IMR-90 (cell line): ENCODE results near the gene ANKRD22. TPM values are rescaled to one million over a fixed set of nuclear protein-coding genes. Genes with fewer than 3 reads are reported as not detected.

Experiments used
- ATAC-seq: fragments of 200-7000 bp; cut with Tn5 transposase; 2 replicates; pipeline ENCODE4 v1.9.1; 2020; ENCODE audit warnings: low read depth, mild to moderate bottlenecking, moderate library complexity
- BruUV-seq: library from RNA; stranded (reverse); fragments of 400-500 nt; replicated peaks from 2 replicates; lab custom pipeline; 2021; lab: Mats Ljungman, UMichigan
- CTCF ChIA-PET: fragments of 300-600 bp; formaldehyde crosslinking; extraction: SDS; loops from one replicate; lab custom pipeline; 2021; ENCODE audit warnings: antibody characterized with exemption; lab: Yijun Ruan, JAX
- POLR2A ChIA-PET: fragments of 300-600 bp; sonication (Branson Sonifier 250); formaldehyde crosslinking; loops from one replicate; lab custom pipeline; 2022; ENCODE audit warnings: antibody characterized with exemption; ENCODE audit not compliant: unreplicated experiment; lab: Charles Lee
- DNase-seq: peaks from one replicate; pipeline ENCODE4 v3.0.0; 2013
- H2AFZ ChIP-seq: replicated peaks from 2 replicates; pipeline ENCODE3; 2013; ENCODE audit warnings: low read length, mild to moderate bottlenecking; ENCODE audit not compliant: poor library complexity
- H2AK5ac ChIP-seq: 2 replicates; pipeline ENCODE4 v1.6.1; 2013; ENCODE audit warnings: low read depth, low read length, inconsistent platforms
- H2AK9ac ChIP-seq: replicated peaks from 2 replicates; pipeline ENCODE3; 2013; ENCODE audit warnings: mild to moderate bottlenecking, low read depth, low read length, moderate library complexity; ENCODE audit not compliant: poor library complexity
- H2BK120ac ChIP-seq: 2 replicates; pipeline ENCODE4 v1.6.1; 2013; ENCODE audit warnings: low read depth, low read length, inconsistent platforms
- H2BK15ac ChIP-seq: 3 replicates; pipeline ENCODE4 v1.6.1; 2013; ENCODE audit warnings: low read depth, low read length, inconsistent platforms
- H2BK20ac ChIP-seq: 2 replicates; pipeline ENCODE4 v1.6.1; 2013; ENCODE audit warnings: low read depth, mild to moderate bottlenecking, inconsistent platforms, low read length, moderate library complexity
- H2BK5ac ChIP-seq: 2 replicates; pipeline ENCODE4 v1.6.1; 2013; ENCODE audit warnings: mild to moderate bottlenecking, low read depth, low read length, inconsistent platforms; ENCODE audit not compliant: poor library complexity, severe bottlenecking
- H3K14ac ChIP-seq: replicated peaks from 2 replicates; pipeline ENCODE4 v1.6.1; 2013; ENCODE audit warnings: low read depth, low read length, inconsistent platforms
- H3K18ac ChIP-seq: 2 replicates; pipeline ENCODE4 v1.6.1; 2013; ENCODE audit warnings: low read depth, low read length, control low read depth
- H3K23ac ChIP-seq: 2 replicates; pipeline ENCODE4 v1.6.1; 2013; ENCODE audit warnings: low read depth, low read length, inconsistent platforms
- H3K27ac ChIP-seq: 2 replicates; pipeline ENCODE4 v1.5.1; 2013; ENCODE audit warnings: mild to moderate bottlenecking, control low read depth, low read length; ENCODE audit not compliant: insufficient read depth
- H3K27me3 ChIP-seq: 2 replicates; pipeline ENCODE4 v1.6.1; 2013; ENCODE audit warnings: low read length; ENCODE audit not compliant: control insufficient read depth, insufficient read depth
- H3K36me3 ChIP-seq: 2 replicates; pipeline ENCODE4 v1.6.1; 2013; ENCODE audit warnings: low read length, mixed read lengths; ENCODE audit not compliant: control insufficient read depth, insufficient read depth
- H3K4ac ChIP-seq: 2 replicates; pipeline ENCODE4 v1.6.1; 2013; ENCODE audit warnings: low read depth, low read length, inconsistent platforms
- H3K4me1 ChIP-seq: 2 replicates; pipeline ENCODE4 v1.6.1; 2013; ENCODE audit warnings: low read length, mixed read lengths; ENCODE audit not compliant: control insufficient read depth, insufficient read depth
- H3K4me2 ChIP-seq: 2 replicates; pipeline ENCODE4 v1.6.1; 2013; ENCODE audit warnings: low read depth, mild to moderate bottlenecking, control low read depth, low read length, moderate library complexity
- H3K4me3 ChIP-seq: 2 replicates; pipeline ENCODE4 v1.5.1; 2013; ENCODE audit warnings: low read depth, mild to moderate bottlenecking, control low read depth, low read length, moderate library complexity; ENCODE audit not compliant: insufficient read depth
- H3K56ac ChIP-seq: 2 replicates; pipeline ENCODE4 v1.6.1; 2013; ENCODE audit warnings: low read length, inconsistent platforms; ENCODE audit not compliant: insufficient read depth; ENCODE audit errors: extremely low read depth
- H3K79me1 ChIP-seq, 2 experiments: 2 replicates each; pipeline ENCODE4 v1.6.1; 2013; ENCODE audit warnings: low read length in 2 of 2, inconsistent platforms in 1 of 2, low read depth in 1 of 2
- H3K9ac ChIP-seq: 2 replicates; pipeline ENCODE4 v1.6.1; 2013; ENCODE audit warnings: low read depth, low read length, control low read depth
- H3K9me1 ChIP-seq: 2 replicates; pipeline ENCODE4 v1.6.1; 2013; ENCODE audit warnings: low read length, inconsistent platforms; ENCODE audit not compliant: insufficient read depth
- H3K9me3 ChIP-seq: 2 replicates; pipeline ENCODE4 v1.6.1; 2013; ENCODE audit warnings: low read length; ENCODE audit not compliant: control insufficient read depth, insufficient read depth
- H4K20me1 ChIP-seq: 2 replicates; pipeline ENCODE4 v1.6.1; 2013; ENCODE audit warnings: low read length, inconsistent platforms; ENCODE audit not compliant: insufficient read depth
- H4K5ac ChIP-seq: 2 replicates; pipeline ENCODE4 v1.6.1; 2013; ENCODE audit warnings: mild to moderate bottlenecking, low read depth, low read length, control low read depth
- H4K8ac ChIP-seq, 2 experiments: 2 replicates each; pipeline ENCODE4 v1.6.1; 2013; ENCODE audit warnings: low read depth in 2 of 2, low read length in 2 of 2, control low read depth in 1 of 2, inconsistent platforms in 1 of 2
- H4K91ac ChIP-seq: 2 replicates; pipeline ENCODE4 v1.6.1; 2013; ENCODE audit warnings: low read depth, low read length, inconsistent platforms; ENCODE audit not compliant: insufficient read depth
- MAFK ChIP-seq: IDR thresholded peaks from 2 replicates; pipeline ENCODE4 v1.6.1; 2012; ENCODE audit warnings: low read depth, low read length, improper control_type of control experiment
- RCOR1 ChIP-seq: IDR thresholded peaks from 2 replicates; pipeline ENCODE4 v1.6.1; 2012; ENCODE audit warnings: mild to moderate bottlenecking, low read length, improper control_type of control experiment; ENCODE audit not compliant: insufficient replicate concordance
- WGBS, 2 experiments: methylation state at CpG; one replicate each; pipeline versions ENCODE4 v1.1.5 to v1.1.7; 2013; ENCODE audit warnings: missing lambda C conversion rate in 2 of 2; ENCODE audit not compliant: insufficient read length in 1 of 2; ENCODE audit errors: extremely low coverage in 2 of 2; 5-methylcytosine and 5-hydroxymethylcytosine counted together
- dilution Hi-C: fragments of 300-500 bp; cut with HindIII; formaldehyde crosslinking; loops from one replicate; pipeline ENCODE4 v1.14.3; 2018; ENCODE audit warnings: low sequenced_read_pairs; ENCODE audit not compliant: unreplicated experiment
- in situ Hi-C: fragments of 300-500 bp; cut with MboI; formaldehyde crosslinking; loops from 3 replicates; pipeline ENCODE4 v1.14.3; 2019; ENCODE audit warnings: low sequenced_read_pairs, inconsistent platforms, mixed read lengths
- intact Hi-C: fragments of 100-400 bp; cut with micrococcal nuclease; formaldehyde crosslinking; loops from 2 replicates; pipeline ENCODE4 v1.10.0; 2022
- polyA plus RNA-seq, 3 experiments: library from polyadenylated mRNA; depleted of rRNA; stranded (reverse); fragments of >200 nt; gene quantifications; 2 replicates each; pipeline ENCODE4 v1.2.3, GENCODE V29; 2012; ENCODE audit warnings: low replicate concordance in 1 of 3
- total RNA-seq: library from RNA; depleted of rRNA; stranded (reverse); fragments of >200 nt; gene quantifications from 2 replicates; pipeline ENCODE4 v1.2.3, GENCODE V29; 2012
- TF ChIP-seq, protein P1 (sequence below): fragments of 150-350 bp; IDR thresholded peaks from 2 replicates; pipeline ENCODE4 v1.6.1; 2017; ENCODE audit warnings: mild to moderate bottlenecking, antibody characterized with exemption, low read length, low read depth
- TF ChIP-seq, protein P2 (sequence below): conservative IDR thresholded peaks from 2 replicates; pipeline ENCODE4 v1.5.1; 2012; ENCODE audit warnings: mild to moderate bottlenecking, low read depth, low read length, improper control_type of control experiment

The ANKRD22 gene
- total and polyA plus RNA-seq, 2 of the 4 experiments (the other 2 are of a cell fraction): not detected

DNA sequence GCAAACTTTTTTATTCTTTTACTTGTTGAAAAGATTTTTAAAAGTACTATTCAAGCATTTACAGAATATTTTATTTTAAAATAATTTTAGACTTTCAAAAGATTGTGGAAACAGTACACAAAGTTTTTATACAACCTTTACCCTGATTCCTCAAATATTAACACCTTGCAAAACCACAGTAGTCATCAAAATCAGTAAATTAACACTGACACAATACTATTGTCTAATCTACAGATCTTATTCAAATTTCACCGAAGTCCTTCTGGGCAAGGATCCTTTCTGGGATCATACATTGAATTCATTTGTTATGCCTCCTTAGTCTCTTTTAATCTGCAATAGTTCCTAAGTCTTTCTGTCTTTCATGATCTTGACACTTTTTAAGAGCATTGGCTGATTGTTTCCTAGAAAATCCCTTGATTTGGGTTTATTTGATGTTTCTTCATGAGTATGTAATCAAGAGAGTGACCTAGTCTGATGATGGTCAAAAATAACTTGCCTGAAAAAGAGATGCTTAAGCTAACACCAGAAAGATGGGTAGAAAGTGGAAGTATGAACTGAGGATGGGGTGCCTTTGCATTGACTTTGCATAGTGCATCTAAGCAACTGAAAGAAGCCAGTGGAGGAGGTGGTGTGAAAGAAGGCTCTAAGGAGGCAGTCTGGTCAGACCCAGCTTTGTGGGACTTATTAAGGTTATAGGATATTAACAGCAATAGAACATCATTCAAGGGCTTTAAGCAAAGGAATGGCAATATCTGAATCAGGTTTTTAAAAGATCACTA lies 38.1 kb upstream of the ANKRD22 start:
- ATAC-seq: no peak
- in situ Hi-C loops: no loop called here
- CTCF ChIA-PET: no interaction called here

More for the DNA sequence above, 38.1 kb upstream of the ANKRD22 start:
- peak overlapping the region; percentile 95 for H2BK20ac ChIP-seq
- peak overlapping the region; percentile 82 for H3K4ac ChIP-seq
- peak overlapping the region; percentile 92 for H3K14ac ChIP-seq
- peak overlapping the region; percentile 91 to 94 for H4K8ac ChIP-seq
- H3K4me3 ChIP-seq: no peak overlapping the region
- H4K91ac ChIP-seq: peak overlapping the region; percentile 85
- TF ChIP-seq MAFK (0 out of 2 replicates have a peak, but pooled peaks have one; percentile 34), RCOR1 (no peak)
- TF ChIP-seq, protein P1, sequence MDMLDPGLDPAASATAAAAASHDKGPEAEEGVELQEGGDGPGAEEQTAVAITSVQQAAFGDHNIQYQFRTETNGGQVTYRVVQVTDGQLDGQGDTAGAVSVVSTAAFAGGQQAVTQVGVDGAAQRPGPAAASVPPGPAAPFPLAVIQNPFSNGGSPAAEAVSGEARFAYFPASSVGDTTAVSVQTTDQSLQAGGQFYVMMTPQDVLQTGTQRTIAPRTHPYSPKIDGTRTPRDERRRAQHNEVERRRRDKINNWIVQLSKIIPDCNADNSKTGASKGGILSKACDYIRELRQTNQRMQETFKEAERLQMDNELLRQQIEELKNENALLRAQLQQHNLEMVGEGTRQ: no peak
- TF ChIP-seq, protein P2, sequence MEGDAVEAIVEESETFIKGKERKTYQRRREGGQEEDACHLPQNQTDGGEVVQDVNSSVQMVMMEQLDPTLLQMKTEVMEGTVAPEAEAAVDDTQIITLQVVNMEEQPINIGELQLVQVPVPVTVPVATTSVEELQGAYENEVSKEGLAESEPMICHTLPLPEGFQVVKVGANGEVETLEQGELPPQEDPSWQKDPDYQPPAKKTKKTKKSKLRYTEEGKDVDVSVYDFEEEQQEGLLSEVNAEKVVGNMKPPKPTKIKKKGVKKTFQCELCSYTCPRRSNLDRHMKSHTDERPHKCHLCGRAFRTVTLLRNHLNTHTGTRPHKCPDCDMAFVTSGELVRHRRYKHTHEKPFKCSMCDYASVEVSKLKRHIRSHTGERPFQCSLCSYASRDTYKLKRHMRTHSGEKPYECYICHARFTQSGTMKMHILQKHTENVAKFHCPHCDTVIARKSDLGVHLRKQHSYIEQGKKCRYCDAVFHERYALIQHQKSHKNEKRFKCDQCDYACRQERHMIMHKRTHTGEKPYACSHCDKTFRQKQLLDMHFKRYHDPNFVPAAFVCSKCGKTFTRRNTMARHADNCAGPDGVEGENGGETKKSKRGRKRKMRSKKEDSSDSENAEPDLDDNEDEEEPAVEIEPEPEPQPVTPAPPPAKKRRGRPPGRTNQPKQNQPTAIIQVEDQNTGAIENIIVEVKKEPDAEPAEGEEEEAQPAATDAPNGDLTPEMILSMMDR: no peak
- H3K9me3 ChIP-seq: no peaks in the 10 kb centered on the region
- peak overlapping the region; percentile 50 for H3K56ac ChIP-seq
- H3K9me1 ChIP-seq: peaks cover 18% of the 10 kb centered on the region
- no TSS peak for BruUV-seq
- H4K5ac ChIP-seq: peak overlapping the region; percentile 92
- no peaks in the 10 kb centered on the region for H4K20me1 ChIP-seq
- H3K23ac ChIP-seq: peak overlapping the region; percentile 71; the same call in 1 of the 2 replicates
- intact Hi-C loops: no loop called here
- H3K18ac ChIP-seq: peak overlapping the region; percentile 96
- 40% methylated on average over 1 of the region's 1 CpG; no CpG with 5 or more reads in 1 of the 2 experiments for whole genome bisulfite sequencing, 2 experiments
- POLR2A ChIA-PET: interaction anchor here (0.7 kb wide), 1 partner anchor 11 kb away, joined by 3 read pairs; no protein-coding TSS in a partner anchor
- peaks cover 17 to 56% of the 10 kb centered on the region in 2 experiments for H3K79me1 ChIP-seq
- peak overlapping the region; percentile 48; the same call in 1 of the 2 replicates for H3K9ac ChIP-seq
- H3K27me3 ChIP-seq: no peaks in the 10 kb centered on the region
- peak overlapping the region; percentile 96 for H2BK120ac ChIP-seq
- peaks cover 2% of the 10 kb centered on the region; the same call in 1 of the 2 replicates for H3K36me3 ChIP-seq
- H2BK15ac ChIP-seq: peak overlapping the region; percentile 91
- no peak overlapping the region for H2AK9ac ChIP-seq
- peak overlapping the region; percentile 98 for H2AK5ac ChIP-seq
- peak overlapping the region; percentile 74; the same call in 1 of the 2 replicates for H3K4me2 ChIP-seq
- DNase-seq: no peak
- dilution Hi-C loops: no loop called here
- peaks cover 35% of the 10 kb centered on the region for H3K4me1 ChIP-seq
- H3K27ac ChIP-seq: peak overlapping the region; percentile 92
- H2AFZ ChIP-seq: no peak overlapping the region
- H2BK5ac ChIP-seq: peak overlapping the region; percentile 94
